ENCODE data around the gene CNPY1. TPM values are rescaled to one million over a fixed set of nuclear protein-coding genes. Genes with fewer than 3 reads are reported as not detected.

CNPY1 gene
- total RNA-seq, 4 donors from 2014 or later: not detected

- peaks cover 0 to 3% of the 10 kb centered on the region in 2 donors for H3K4me1 ChIP-seq
- H3K36me3 ChIP-seq: no peaks in the 10 kb centered on the region
- H3K27ac ChIP-seq: no peak overlapping the region
- TF ChIP-seq CTCF (IDR thresholded peaks at IDR 0.05): no peak
- TF ChIP-seq POLR2A (IDR thresholded peaks at IDR 0.05): no peak
- H3K27me3 ChIP-seq: peaks cover 52% of the 10 kb centered on the region
- DNase-seq: no peak
- intact Hi-C loops (cut with DNase I): no loop called here
- 9 to 10% methylated on average over 29 of the region's 29 CpGs for WGBS, 2 donors
- no peaks in the 10 kb centered on the region for H3K9me3 ChIP-seq
- no peak overlapping the region for H3K4me3 ChIP-seq (replicated peaks in 1 of 3)
Observed at GRCh38 chr7:155508376-155509358, 37.7 kb downstream of the CNPY1 start.

GRCh38 chr7:155507576-155507975, 38.8 kb downstream of the CNPY1 start:
- TF ChIP-seq POLR2A (IDR thresholded peaks at IDR 0.05) (no peak), CTCF (IDR thresholded peaks at IDR 0.05) (no peak)
- WGBS, 2 donors: 9 to 11% methylated on average over 4 of the region's 4 CpGs
- Histone ChIP-seq H3K27ac (no peak overlapping the region), H3K4me1 (peaks cover 0 to 3% of the 10 kb centered on the region in 2 donors), H3K36me3 (no peaks in the 10 kb centered on the region), H3K4me3 (replicated peaks in 1 of 3) (no peak overlapping the region), H3K9me3 (no peaks in the 10 kb centered on the region), H3K27me3 (peaks cover 52% of the 10 kb centered on the region)
- intact Hi-C loops (cut with DNase I): no loop called here
- no peak for DNase-seq

GRCh38 chr7:155506854-155507337, 39.5 kb downstream of the CNPY1 start:
- no peak overlapping the region for H3K4me3 ChIP-seq (replicated peaks in 1 of 3)
- no peak for DNase-seq
- no peaks in the 10 kb centered on the region for H3K9me3 ChIP-seq
- H3K4me1 ChIP-seq: peaks cover 0 to 3% of the 10 kb centered on the region in 2 donors
- WGBS, 2 donors: 14 to 16% methylated on average over 14 of the region's 14 CpGs
- no peak for TF ChIP-seq POLR2A (IDR thresholded peaks at IDR 0.05)
- TF ChIP-seq CTCF (IDR thresholded peaks at IDR 0.05): no peak
- intact Hi-C loops (cut with DNase I): no loop called here
- no peaks in the 10 kb centered on the region for H3K36me3 ChIP-seq
- peaks cover 52% of the 10 kb centered on the region for H3K27me3 ChIP-seq
- no peak overlapping the region for H3K27ac ChIP-seq

GRCh38 chr7:155505422-155505793, 41.0 kb downstream of the CNPY1 start:
- H3K36me3 ChIP-seq: no peaks in the 10 kb centered on the region
- DNase-seq: no peak
- H3K4me1 ChIP-seq: peaks cover 0 to 3% of the 10 kb centered on the region in 2 donors
- H3K27me3 ChIP-seq: peaks cover 44% of the 10 kb centered on the region
- no peaks in the 10 kb centered on the region for H3K9me3 ChIP-seq
- no peak overlapping the region for H3K4me3 ChIP-seq (replicated peaks in 1 of 3)
- TF ChIP-seq POLR2A (IDR thresholded peaks at IDR 0.05): no peak
- no peak for TF ChIP-seq CTCF (IDR thresholded peaks at IDR 0.05)
- intact Hi-C loops (cut with DNase I): no loop called here
- 29 to 51% methylated on average over 3 of the region's 3 CpGs for WGBS, 2 donors
- H3K27ac ChIP-seq: no peak overlapping the region

All from thyroid gland (tissue), 4 donors.